Measurements from ENCODE around the gene GPC5. TPM values are rescaled to one million over a fixed set of nuclear protein-coding genes. Genes with fewer than 3 reads are reported as not detected.

Gene GPC5
- total and polyA plus RNA-seq, 2 of the 8 experiments (the other 6 are each of a cell fraction or from before 2014, with no cell fraction given): 0.20 to 0.39 TPM

DNA sequence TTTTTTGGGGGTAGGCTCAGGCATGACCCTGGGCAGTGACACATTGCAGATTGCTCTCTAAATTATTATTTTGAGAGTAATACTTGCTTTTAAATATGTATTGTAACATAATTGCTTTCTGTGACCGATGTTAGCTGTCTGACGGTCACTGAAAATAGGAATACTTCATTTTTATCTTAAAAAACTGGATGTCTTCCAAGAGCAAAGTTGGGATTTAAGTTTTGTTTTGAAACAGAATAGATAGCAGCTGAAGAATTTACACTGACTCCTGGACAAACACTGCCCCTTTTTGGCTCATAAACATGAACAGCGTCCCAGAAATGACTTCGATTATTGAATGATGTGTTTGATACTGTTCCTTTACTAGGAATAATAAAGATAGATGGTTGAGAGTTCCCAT is 535.9 kb downstream of the GPC5 start:
- H2AK5ac ChIP-seq (ENCODE audit: low read depth, low read length): no peak overlapping the region
- H2BK5ac ChIP-seq (ENCODE audit: low read depth, low read length): no peak overlapping the region
- 0 out of 4 replicates have a peak, but pooled peaks cover 0 to 2% of the 10 kb centered on the region in 2 experiments for H3K9me3 ChIP-seq (ENCODE audit: insufficient read depth in 2 of 2, low read depth in 1 of 2, low read length in 1 of 2)
- H3K27me3 ChIP-seq (replicated peaks in 1 of 4; ENCODE audit: control insufficient read depth in 3 of 4, extremely low read depth in 1 of 4, insufficient read depth in 3 of 4, low read length in 3 of 4): no peaks in the 10 kb centered on the region
- H3K56ac ChIP-seq (replicated peaks; ENCODE audit: insufficient read length, low read depth, low read length): no peak overlapping the region
- 93% methylated on average over 4 of the region's 4 CpGs; no CpG with 5 or more reads in 1 of the 2 experiments for whole genome bisulfite sequencing, 2 experiments (ENCODE audit: extremely low coverage in 1 of 2, insufficient coverage in 1 of 2, insufficient read length in 1 of 2, insufficient replicate concordance in 2 of 2, low coverage in 1 of 2, low lambda C conversion rate in 2 of 2, missing lambda C conversion rate in 1 of 2)
- no peak overlapping the region for H3K4ac ChIP-seq (replicated peaks; ENCODE audit: insufficient read length, low read depth, low read length)
- POLR2A ChIA-PET (ENCODE audit: partially characterized antibody): no interaction called here
- no peak overlapping the region for H3K23ac ChIP-seq (ENCODE audit: insufficient read length)
- H3K9ac ChIP-seq (replicated peaks in 1 of 4; ENCODE audit: extremely low read depth in 1 of 4, low read depth in 3 of 4, low read length in 3 of 4): no peak overlapping the region
- H2BK15ac ChIP-seq (ENCODE audit: low read length): no peak overlapping the region
- H3K4me2 ChIP-seq (ENCODE audit: insufficient read depth in 1 of 2, low read depth in 2 of 2, low read length in 2 of 2): no peak overlapping the region
- H3K36me3 ChIP-seq (ENCODE audit: control insufficient read depth in 2 of 4, insufficient read depth in 4 of 4, low read length in 3 of 4): no peaks in the 10 kb centered on the region
- DNase-seq (ENCODE audit: low read depth in 1 of 2, low spot score in 2 of 2) (no peak), FAIRE-seq (no peak)
- H3K27ac ChIP-seq (ENCODE audit: low read depth, low read length): no peak overlapping the region
- no peak overlapping the region for H3K14ac ChIP-seq (ENCODE audit: insufficient read length)
- CTCF ChIA-PET (ENCODE audit: partially characterized antibody): interaction anchor here (1.1 to 2.0 kb wide), 4 partner anchors 9 to 129 kb away, joined by 3 to 15 read pairs (median 4); no protein-coding TSS in a partner anchor
- H3K4me1 ChIP-seq (replicated peaks in 1 of 4; ENCODE audit: control insufficient read depth in 3 of 4, insufficient read depth in 4 of 4, low read length in 3 of 4): no peaks in the 10 kb centered on the region
- H3K23me2 ChIP-seq (ENCODE audit: low read depth, low read length): no peaks in the 10 kb centered on the region
- no peak overlapping the region for H2BK20ac ChIP-seq (ENCODE audit: low read length)
- H3K79me2 ChIP-seq (ENCODE audit: control insufficient read depth in 1 of 2, insufficient read depth in 2 of 2, low read length in 2 of 2): no peaks in the 10 kb centered on the region
- no peak overlapping the region for H4K91ac ChIP-seq (replicated peaks; ENCODE audit: insufficient read length, low read length)
- no peak overlapping the region for H2BK12ac ChIP-seq (ENCODE audit: low read depth, low read length)
- H2AFZ ChIP-seq (ENCODE audit: low read length): no peak overlapping the region
- H2BK120ac ChIP-seq (replicated peaks; ENCODE audit: low read depth, low read length): no peak overlapping the region
- TF ChIP-seq CREB1 (IDR thresholded peaks at IDR 0.05): no peak
- TF ChIP-seq SAP30 (IDR thresholded peaks at IDR 0.05; ENCODE audit: insufficient read depth, insufficient replicate concordance, low read length): no peak
- TF ChIP-seq BCL11A (IDR thresholded peaks at IDR 0.05; ENCODE audit: low read depth in 2 of 2, low read length in 2 of 2): no peak
- TF ChIP-seq NRF1 (IDR thresholded peaks at IDR 0.05; ENCODE audit: low read depth, low read length): no peak
- no peak overlapping the region for H4K5ac ChIP-seq (ENCODE audit: insufficient read length, low read depth, low read length)
- no peaks in the 10 kb centered on the region for H3K79me1 ChIP-seq (ENCODE audit: low read depth, low read length)
- no peak overlapping the region for H3K4me3 ChIP-seq (ENCODE audit: extremely low read depth in 1 of 4, insufficient read depth in 2 of 4, low read depth in 3 of 4, low read length in 4 of 4)
- no peaks in the 10 kb centered on the region for H4K20me1 ChIP-seq (replicated peaks in 1 of 2; ENCODE audit: control insufficient read depth in 1 of 2, insufficient read depth in 2 of 2, low read length in 2 of 2)
- H4K8ac ChIP-seq (ENCODE audit: extremely low read depth, insufficient read depth, low read length): no peak overlapping the region
- H3K18ac ChIP-seq (ENCODE audit: extremely low read depth, low read length): no peak overlapping the region

Measured in H1 (cell line).